HCT116 (cell line): ENCODE measurements around the gene FER. TPM values are rescaled to one million over a fixed set of nuclear protein-coding genes. Genes with fewer than 3 reads are reported as not detected.
A peak's percentile ranks its signal among the peaks of the same experiment; 100 is the strongest.

Source experiments
- ATAC-seq: fragments of 200-7000 bp; cut with Tn5 transposase; 2 replicates; pipeline ENCODE4 v1.9.1; 2020; ENCODE audit warnings: mild to moderate bottlenecking, moderate library complexity
- BruUV-seq: library from RNA; stranded (reverse); fragments of 400-500 nt; replicated peaks from 2 replicates; lab custom pipeline; 2021; lab: Mats Ljungman, UMichigan
- CTCF ChIA-PET: fragments of 300-600 bp; sonication (Branson Sonifier 250); formaldehyde crosslinking; loops from one replicate; lab custom pipeline; 2021; ENCODE audit warnings: antibody characterized with exemption; lab: Charles Lee
- POLR2A ChIA-PET: fragments of 300-600, 350-600 bp; sonication (Branson Sonifier 250); formaldehyde crosslinking; loops from one replicate; lab custom pipeline; 2021; ENCODE audit warnings: antibody characterized with exemption; lab: Charles Lee
- RAD21 ChIA-PET, 2 experiments: fragments of 300-600 bp; sonication (Branson Sonifier 250); formaldehyde crosslinking; loops; one replicate each; lab custom pipeline; 2023; ENCODE audit warnings: low total read pairs in 2 of 2; ENCODE audit not compliant: uncharacterized antibody in 2 of 2, unreplicated experiment in 2 of 2, low non-redundant PET in 1 of 2; lab: Charles Lee
- DNase-seq: peaks from one replicate; pipeline ENCODE4 v3.0.0-alpha.2; 2010; ENCODE audit warnings: low read depth, low spot score
- H2AFZ ChIP-seq: fragments of 200-600 bp; shearing (Covaris generic), sonication (generic); 2 replicates; pipeline ENCODE4 v1.6.1; 2017; ENCODE audit warnings: low read depth, mixed run types, mixed read lengths, antibody characterized with exemption, low read length; ENCODE audit not compliant: poor library complexity, severe bottlenecking
- H3K27ac ChIP-seq: 2 replicates; pipeline ENCODE4 v1.5.1; 2012; ENCODE audit warnings: low read depth, low read length
- H3K27me3 ChIP-seq: fragments of 200-600 bp; sonication (generic); 2 replicates; pipeline ENCODE4 v1.6.1; 2016; ENCODE audit warnings: mixed run types, low read length, mixed read lengths; ENCODE audit not compliant: insufficient read depth
- H3K36me3 ChIP-seq, 2 experiments: fragments of 200-500 bp in 1 of 2; fragments of 200-600 bp in 1 of 2; sonication (Bioruptor generic) in 1 of 2; sonication (generic) in 1 of 2; 2 replicates each; pipeline versions ENCODE4 v1.5.1 to v1.6.1; 2014 to 2016; ENCODE audit warnings: low read length in 2 of 2, inconsistent platforms in 1 of 2, mixed read lengths in 1 of 2, mixed run types in 1 of 2; ENCODE audit not compliant: insufficient read depth in 2 of 2, control insufficient read depth in 1 of 2
- H3K4me1 ChIP-seq, 2 experiments: fragments of 200-600 bp in 1 of 2; sonication (generic) in 1 of 2; 2 replicates each; pipeline versions ENCODE4 v1.5.1 to v1.6.1; 2012 to 2017; ENCODE audit warnings: low read length in 2 of 2, inconsistent platforms in 1 of 2, mild to moderate bottlenecking in 1 of 2, mixed read lengths in 1 of 2, mixed run types in 1 of 2, moderate library complexity in 1 of 2; ENCODE audit not compliant: insufficient read depth in 2 of 2, control insufficient read depth in 1 of 2
- H3K4me2 ChIP-seq: fragments of 200-600 bp; sonication (generic); 2 replicates; pipeline ENCODE4 v1.6.1; 2017; ENCODE audit warnings: mixed run types, low read length, mixed read lengths
- H3K4me3 ChIP-seq, 2 experiments: fragments of 200-600 bp in 1 of 2; sonication (generic) in 1 of 2; replicated peaks in 1 of 2; 2 replicates each; pipeline ENCODE4 v1.5.1; 2011 to 2016; ENCODE audit warnings: low read length in 2 of 2, control low read depth in 1 of 2, low read depth in 1 of 2, mild to moderate bottlenecking in 1 of 2, mixed read lengths in 1 of 2, mixed run types in 1 of 2
- H3K79me2 ChIP-seq: fragments of 200-600 bp; sonication (generic); 2 replicates; pipeline ENCODE4 v1.6.1; 2017; ENCODE audit warnings: mild to moderate bottlenecking, mixed run types, low read length, moderate library complexity, mixed read lengths; ENCODE audit not compliant: insufficient read depth
- H3K9ac ChIP-seq: fragments of 200-600 bp; sonication (generic); 2 replicates; pipeline ENCODE4 v1.6.1; 2016; ENCODE audit warnings: low read length, mixed read lengths
- H3K9me2 ChIP-seq: fragments of 200-600 bp; sonication (generic), shearing (Covaris generic); 2 replicates; pipeline ENCODE4 v1.6.1; 2017; ENCODE audit warnings: mixed run types, mild to moderate bottlenecking, moderate library complexity; ENCODE audit not compliant: insufficient read depth
- H3K9me3 ChIP-seq, 2 experiments: fragments of 200-500 bp in 1 of 2; fragments of 200-600 bp in 1 of 2; sonication (Bioruptor generic) in 1 of 2; sonication (generic) in 1 of 2; 2 replicates each; pipeline ENCODE4 v1.6.1; 2014 to 2017; ENCODE audit warnings: low read length in 2 of 2, mixed read lengths in 2 of 2, inconsistent platforms in 1 of 2, low read depth in 1 of 2, mild to moderate bottlenecking in 1 of 2, mixed run types in 1 of 2, moderate library complexity in 1 of 2; ENCODE audit not compliant: control insufficient read depth in 1 of 2, insufficient read depth in 1 of 2
- H4K20me1 ChIP-seq: fragments of 200-600 bp; sonication (generic), shearing (Covaris generic); 2 replicates; pipeline ENCODE4 v1.6.1; 2017; ENCODE audit warnings: mixed run types, mild to moderate bottlenecking, moderate library complexity; ENCODE audit not compliant: insufficient read depth
- CTCF ChIP-seq, 3 experiments: fragments of 200-600 bp in 1 of 3; sonication (generic) in 1 of 3; IDR thresholded peaks in 2 of 3; conservative IDR thresholded peaks in 1 of 3; 2 replicates each; pipeline ENCODE4 v1.5.1; 2012 to 2017; ENCODE audit warnings: low read depth in 2 of 3, low read length in 2 of 3, antibody characterized with exemption in 1 of 3, borderline replicate concordance in 1 of 3, control low read depth in 1 of 3, mild to moderate bottlenecking in 1 of 3, mixed read lengths in 1 of 3, mixed run types in 1 of 3, moderate library complexity in 1 of 3; ENCODE audit not compliant: insufficient read depth in 1 of 3
- EZH2phosphoT487 ChIP-seq: fragments of 200-600 bp; IDR thresholded peaks from 2 replicates; pipeline ENCODE4 v1.6.1; 2018; ENCODE audit warnings: antibody characterized with exemption, borderline replicate concordance
- JUND ChIP-seq: IDR thresholded peaks from 2 replicates; pipeline ENCODE4 v1.6.1; 2012
- MAX ChIP-seq: IDR thresholded peaks from 2 replicates; pipeline ENCODE4 v1.6.1; 2012
- POLR2AphosphoS5 ChIP-seq: IDR thresholded peaks from 2 replicates; pipeline ENCODE4 v1.6.1; 2011; ENCODE audit warnings: mild to moderate bottlenecking, low read depth, low read length, moderate library complexity
- TCF7L2 ChIP-seq: IDR thresholded peaks from 2 replicates; pipeline ENCODE4 v1.7.0; 2011; ENCODE audit warnings: borderline replicate concordance, inconsistent platforms; ENCODE audit not compliant: insufficient read depth, insufficient read length; ENCODE audit errors: extremely low read depth
- ZBTB33 ChIP-seq: IDR thresholded peaks from 2 replicates; pipeline ENCODE4 v1.6.1; 2011; ENCODE audit warnings: mild to moderate bottlenecking, low read length, moderate library complexity; ENCODE audit not compliant: insufficient replicate concordance; ENCODE audit errors: extremely low read depth
- ZFX ChIP-seq: fragments of 450-650 bp; IDR thresholded peaks from 2 replicates; pipeline ENCODE4 v1.6.1; 2017
- intact Hi-C: fragments of 100-400 bp; cut with micrococcal nuclease; formaldehyde crosslinking; loops from 2 replicates; pipeline ENCODE4 v1.10.0; 2022
- total RNA-seq: library from RNA; stranded (reverse); gene quantifications from one replicate; pipeline ENCODE4 v1.2.1, GENCODE V29; 2021; ENCODE audit not compliant: unreplicated experiment

The FER gene
- total RNA-seq, 1 experiment from 2014 or later = 32.0 TPM

- Histone ChIP-seq H3K9me2 (no peaks in the 10 kb centered on the region; the same call in 1 of the 2 replicates), H4K20me1 (no peaks in the 10 kb centered on the region), H2AFZ (no peak overlapping the region), H3K27me3 (no peaks in the 10 kb centered on the region), H3K27ac (no peak overlapping the region), H3K9ac (no peak overlapping the region), H3K79me2 (no peaks in the 10 kb centered on the region), H3K9me3 (no peaks in the 10 kb centered on the region), H3K36me3 (no peaks in the 10 kb centered on the region), H3K4me2 (no peak overlapping the region), H3K4me3 (no peak overlapping the region), H3K4me1 (no peaks in the 10 kb centered on the region)
- TF ChIP-seq POLR2AphosphoS5 (no peak), ZBTB33 (no peak), JUND (no peak)
- DNase-seq (no peak), ATAC-seq (no peak)
- ChIA-PET POLR2A (no interaction called here), RAD21 (no interaction called here), CTCF (no interaction called here)
- no TSS peak for BruUV-seq
- intact Hi-C loops = no loop called here
Observed at GRCh38 chr5:108711898-108712297, 35.8 kb upstream of the FER start.

GRCh38 chr5:108715408-108715807 is 32.3 kb upstream of the FER start:
- DNase-seq = no peak
- ChIA-PET RAD21 (no interaction called here), POLR2A (no interaction called here), CTCF (no interaction called here)
- H3K9me3 ChIP-seq = no peaks in the 10 kb centered on the region
- H3K27me3 ChIP-seq = no peaks in the 10 kb centered on the region
- no peak overlapping the region for H3K27ac ChIP-seq
- no peak overlapping the region for H2AFZ ChIP-seq
- H3K9me2 ChIP-seq = no peaks in the 10 kb centered on the region
- no peaks in the 10 kb centered on the region for H3K4me1 ChIP-seq
- no TSS peak for BruUV-seq
- no peak overlapping the region for H3K9ac ChIP-seq
- ATAC-seq = peak; percentile 52
- H4K20me1 ChIP-seq = no peaks in the 10 kb centered on the region
- intact Hi-C loops = no loop called here
- TF ChIP-seq CTCF (IDR thresholded peaks at IDR 0.05 in 2 of 3, conservative IDR thresholded peaks at IDR 0.05 in 1 of 3; ENCODE audit: borderline replicate concordance in 1 of 3, insufficient read depth in 1 of 3, low read depth in 2 of 3, low read length in 2 of 3) (no peak), MAX (no peak), EZH2phosphoT487 (no peak), TCF7L2 (no peak), ZFX (no peak)
- no peaks in the 10 kb centered on the region for H3K36me3 ChIP-seq
- H3K4me2 ChIP-seq = no peak overlapping the region
- H3K79me2 ChIP-seq = no peaks in the 10 kb centered on the region
- H3K4me3 ChIP-seq = no peak overlapping the region
